A673 (cell line): Measurements from ENCODE around the gene NHSL1. TPM values are rescaled to one million over a fixed set of nuclear protein-coding genes. Genes with fewer than 3 reads are reported as not detected.

Experiments used
- BruUV-seq: library from RNA; stranded (reverse); fragments of 400-500 nt; replicated peaks from 2 replicates; lab custom pipeline; 2021; lab: Mats Ljungman, UMichigan
- CTCF ChIA-PET: fragments of 300-600 bp; sonication (Branson Sonifier 250); formaldehyde crosslinking; loops from one replicate; lab custom pipeline; 2022; ENCODE audit warnings: antibody characterized with exemption; lab: Charles Lee
- POLR2A ChIA-PET: fragments of 300-600 bp; sonication (Branson Sonifier 250); formaldehyde crosslinking; loops from one replicate; lab custom pipeline; 2022; ENCODE audit warnings: antibody characterized with exemption; ENCODE audit not compliant: low non-redundant PET; lab: Charles Lee
- DNase-seq: peaks from one replicate; pipeline ENCODE4 v3.0.0-alpha.2; 2015; ENCODE audit warnings: low spot score
- H3K27ac ChIP-seq: fragments of 200-600 bp; sonication (generic); 2 replicates; pipeline ENCODE4 v1.5.1; 2016; ENCODE audit warnings: mixed run types, low read depth, mild to moderate bottlenecking, mixed read lengths, antibody characterized with exemption, low read length; ENCODE audit not compliant: poor library complexity, severe bottlenecking
- H3K27me3 ChIP-seq: fragments of 200-600 bp; sonication (generic); replicated peaks from 2 replicates; pipeline ENCODE4 v1.6.1; 2017; ENCODE audit warnings: mixed run types, low read depth, mild to moderate bottlenecking, mixed read lengths, antibody characterized with exemption, low read length; ENCODE audit not compliant: insufficient read depth, poor library complexity
- H3K36me3 ChIP-seq: fragments of 200-600 bp; sonication (generic); 2 replicates; pipeline ENCODE4 v1.6.1; 2016; ENCODE audit warnings: mixed run types, mild to moderate bottlenecking, mixed read lengths, antibody characterized with exemption, low read length; ENCODE audit not compliant: insufficient read depth, poor library complexity, severe bottlenecking
- H3K4me1 ChIP-seq: fragments of 200-600 bp; sonication (generic); 2 replicates; pipeline ENCODE4 v1.6.1; 2017; ENCODE audit warnings: mixed run types, mild to moderate bottlenecking, mixed read lengths, antibody characterized with exemption, low read length; ENCODE audit not compliant: insufficient read depth, poor library complexity, severe bottlenecking
- H3K4me3 ChIP-seq: fragments of 200-600 bp; sonication (generic); 2 replicates; pipeline ENCODE4 v1.5.1; 2016; ENCODE audit warnings: low read depth, mixed run types, mild to moderate bottlenecking, mixed read lengths, low read length; ENCODE audit not compliant: poor library complexity, severe bottlenecking
- H3K9me3 ChIP-seq: fragments of 200-600 bp; sonication (generic); 2 replicates; pipeline ENCODE4 v1.6.1; 2016; ENCODE audit warnings: mixed run types, low read depth, mild to moderate bottlenecking, mixed read lengths, antibody characterized with exemption, low read length; ENCODE audit not compliant: poor library complexity, severe bottlenecking
- CTCF ChIP-seq: fragments of 300-800, 200-600 bp; sonication (generic); conservative IDR thresholded peaks from 2 replicates; pipeline ENCODE4 v1.5.1; 2017; ENCODE audit warnings: low read depth, mild to moderate bottlenecking, antibody characterized with exemption, low read length, moderate library complexity, mixed read lengths
- EZH2 ChIP-seq: fragments of 200-600 bp; sonication (generic); IDR thresholded peaks from 2 replicates; pipeline ENCODE4 v1.6.1; 2017; ENCODE audit warnings: borderline replicate concordance, low read depth, mild to moderate bottlenecking, mixed read lengths, antibody characterized with exemption, low read length; ENCODE audit not compliant: poor library complexity, severe bottlenecking
- intact Hi-C: fragments of 100-400 bp; cut with micrococcal nuclease; formaldehyde crosslinking; loops from one replicate; pipeline ENCODE4 v1.10.0; 2022; ENCODE audit not compliant: unreplicated experiment
- total RNA-seq: library from RNA; stranded (reverse); gene quantifications from 2 replicates; pipeline ENCODE4 v1.2.3, GENCODE V29; 2021

The NHSL1 gene
- total RNA-seq, 1 experiment from 2014 or later, result 33.1 TPM

GRCh38 chr6:138451043-138451442 lies 48.3 kb downstream of the NHSL1 start:
- no peak for TF ChIP-seq CTCF
- TF ChIP-seq EZH2, result no peak
- POLR2A ChIA-PET, result no interaction called here
- Histone ChIP-seq H3K36me3 (no peaks in the 10 kb centered on the region), H3K4me3 (no peak overlapping the region), H3K27me3 (no peaks in the 10 kb centered on the region), H3K27ac (no peak overlapping the region), H3K9me3 (no peaks in the 10 kb centered on the region), H3K4me1 (peaks cover 21% of the 10 kb centered on the region)
- CTCF ChIA-PET, result no interaction called here
- BruUV-seq, result no TSS peak
- intact Hi-C loops, result no loop called here
- DNase-seq, result no peak

- no TSS peak for BruUV-seq
- intact Hi-C loops, result no loop called here
- no peak for DNase-seq
- Histone ChIP-seq H3K4me1 (peaks cover 15% of the 10 kb centered on the region), H3K4me3 (no peak overlapping the region), H3K36me3 (no peaks in the 10 kb centered on the region), H3K9me3 (no peaks in the 10 kb centered on the region), H3K27ac (no peak overlapping the region), H3K27me3 (no peaks in the 10 kb centered on the region)
- TF ChIP-seq CTCF (no peak), EZH2 (no peak)
- ChIA-PET POLR2A (no interaction called here), CTCF (no interaction called here)
These were observed 48.8 kb downstream of the NHSL1 start for GRCh38 chr6:138450445-138450844.

- Histone ChIP-seq H3K27me3 (no peaks in the 10 kb centered on the region), H3K27ac (no peak overlapping the region), H3K36me3 (no peaks in the 10 kb centered on the region), H3K4me1 (peaks cover 15% of the 10 kb centered on the region), H3K4me3 (no peak overlapping the region), H3K9me3 (no peaks in the 10 kb centered on the region)
- no TSS peak for BruUV-seq
- DNase-seq, result no peak
- POLR2A ChIA-PET, result no interaction called here
- intact Hi-C loops, result no loop called here
- CTCF ChIA-PET, result no interaction called here
- TF ChIP-seq CTCF (no peak), EZH2 (no peak)
These were observed 52.5 kb downstream of the NHSL1 start for GRCh38 chr6:138446821-138447220.
